ENCODE measurements around the gene CEBPE. TPM values are rescaled to one million over a fixed set of nuclear protein-coding genes. Genes with fewer than 3 reads are reported as not detected.

Gene CEBPE
- total RNA-seq, 1 donor from 2014 or later: 0.20 TPM

- Mint-ChIP-seq H3K9me3 (no peaks in the 10 kb centered on the region), H3K27me3 (no peaks in the 10 kb centered on the region), H3K27ac (no peak overlapping the region), H3K4me3 (no peak overlapping the region), H3K36me3 (ENCODE audit: low read depth) (peaks cover 56% of the 10 kb centered on the region), H3K4me1 (peaks cover 33% of the 10 kb centered on the region)
- DNase-seq (no peak), ATAC-seq (ENCODE audit: low read depth) (no peak)
- TF ChIP-seq CTCF (IDR thresholded peaks at IDR 0.05): no peak
- intact Hi-C loops (cut with micrococcal nuclease): loop anchor here (1.0 to 10.0 kb wide), 4 partner anchors 23 to 1021 kb away; partner anchors contain the start of genes DCAF11, NRL, RBM23 and THTPA
- POLR2A ChIA-PET: interaction anchor here (0.6 to 3.3 kb wide), 36 partner anchors 8 to 1657 kb away, joined by 3 to 50 read pairs (median 5); partner anchors contain the start of genes AP1G2, CDH24, CEBPE and DAD1
- CTCF ChIA-PET: interaction anchor here (1.1 to 3.0 kb wide), 10 partner anchors 17 to 495 kb away, joined by 3 to 28 read pairs (median 6); partner anchors contain the start of gene PRMT5
Observed at GRCh38 chr14:23093991-23094665, 24.9 kb downstream of the CEBPE start.

GRCh38 chr14:23093526-23093925 is 25.5 kb downstream of the CEBPE start:
- CTCF ChIA-PET: interaction anchor here (1.7 to 3.0 kb wide), 4 partner anchors 16 to 227 kb away, joined by 4 to 28 read pairs (median 22); no protein-coding TSS in a partner anchor
- ATAC-seq (ENCODE audit: low read depth): no peak
- POLR2A ChIA-PET: interaction anchor here (2.4 to 3.3 kb wide), 3 partner anchors 28 to 228 kb away, joined by 9 to 50 read pairs (median 35); partner anchors contain the start of genes CEBPE, PABPN1 and PRMT5
- Mint-ChIP-seq H3K36me3 (ENCODE audit: low read depth) (peaks cover 56% of the 10 kb centered on the region), H3K27me3 (no peaks in the 10 kb centered on the region), H3K4me1 (peaks cover 32% of the 10 kb centered on the region), H3K4me3 (no peak overlapping the region), H3K27ac (no peak overlapping the region), H3K9me3 (no peaks in the 10 kb centered on the region)
- intact Hi-C loops (cut with micrococcal nuclease): loop anchor here (10.0 kb wide), 2 partner anchors 461 to 1021 kb away; partner anchors contain the start of genes DCAF11, NRL, THTPA and ZFHX2
- TF ChIP-seq CTCF (IDR thresholded peaks at IDR 0.05): no peak
- no peak for DNase-seq

DNA sequence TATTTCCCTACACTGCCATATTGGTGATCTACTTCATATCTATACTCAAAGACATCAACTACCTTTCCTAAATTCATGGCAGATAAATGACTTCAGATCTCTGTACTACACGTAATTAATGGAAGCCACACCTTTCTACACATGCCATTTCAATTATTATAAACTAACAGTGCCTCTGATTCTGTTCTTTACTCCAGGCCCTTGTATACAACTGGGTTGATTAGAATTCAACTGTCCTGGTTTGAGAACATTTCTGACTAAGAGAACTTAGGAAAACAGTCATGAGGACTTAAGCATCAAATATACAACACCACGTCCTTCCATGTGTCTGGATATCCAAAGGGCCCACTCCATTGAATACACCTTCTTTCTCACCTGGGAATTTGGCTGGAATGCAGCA is 26.0 kb downstream of the CEBPE start:
- Mint-ChIP-seq H3K36me3 (ENCODE audit: low read depth) (peaks cover 56% of the 10 kb centered on the region), H3K9me3 (no peaks in the 10 kb centered on the region), H3K4me3 (no peak overlapping the region), H3K4me1 (peaks cover 32% of the 10 kb centered on the region), H3K27ac (no peak overlapping the region), H3K27me3 (no peaks in the 10 kb centered on the region)
- intact Hi-C loops (cut with micrococcal nuclease): loop anchor here (10.0 kb wide), 2 partner anchors 462 to 1022 kb away; partner anchors contain the start of genes DCAF11, NRL, THTPA and ZFHX2
- ChIA-PET CTCF (interaction anchor here (0.7 to 2.1 kb wide), 4 partner anchors 16 to 28 kb away, joined by 3 to 17 read pairs (median 6); no protein-coding TSS in a partner anchor), POLR2A (interaction anchor here (0.6 kb wide), 1 partner anchor 66 kb away, joined by 4 read pairs; no protein-coding TSS in a partner anchor)
- no peak for TF ChIP-seq CTCF (IDR thresholded peaks at IDR 0.05)
- ATAC-seq (ENCODE audit: low read depth) (no peak), DNase-seq (no peak)

- no peak overlapping the region for H3K27ac Mint-ChIP-seq
- no peaks in the 10 kb centered on the region for H3K27me3 Mint-ChIP-seq
Observed at GRCh38 chr14:23091294-23092225, 27.5 kb downstream of the CEBPE start.

More at GRCh38 chr14:23091294-23092225, 27.5 kb downstream of the CEBPE start:
- no peaks in the 10 kb centered on the region for H3K9me3 Mint-ChIP-seq
- no peak overlapping the region for H3K4me3 Mint-ChIP-seq
- ATAC-seq (ENCODE audit: low read depth) (no peak), DNase-seq (no peak)
- ChIA-PET CTCF (interaction anchor here (0.9 to 2.1 kb wide), 5 partner anchors 14 to 521 kb away, joined by 3 to 17 read pairs (median 3); no protein-coding TSS in a partner anchor), POLR2A (interaction anchor here (0.7 kb wide), 2 partner anchors 82 to 288 kb away, joined by 5 to 6 read pairs; no protein-coding TSS in a partner anchor)
- no peak for TF ChIP-seq CTCF (IDR thresholded peaks at IDR 0.05)
- peaks cover 22% of the 10 kb centered on the region for H3K4me1 Mint-ChIP-seq
- intact Hi-C loops (cut with micrococcal nuclease): loop anchor here (10.0 kb wide), 2 partner anchors 463 to 1023 kb away; partner anchors contain the start of genes DCAF11, NRL, THTPA and ZFHX2
- H3K36me3 Mint-ChIP-seq (ENCODE audit: low read depth): peaks cover 61% of the 10 kb centered on the region

Data from activated B cell treated with CpG ODN at 0.5 μM for 24 hours (primary cell).